Prostate gland (tissue), 2 donors: ENCODE data around the gene LARGE1.

Experiments used
- POLR2AphosphoS5 ChIP-seq: sonication (generic); formaldehyde crosslinking; IDR thresholded peaks from one replicate; pipeline ENCODE4 v1.6.1; 2017; ENCODE audit warnings: antibody characterized with exemption
- TF ChIP-seq, protein P1 (sequence below), 4 experiments: fragments of 200-600 bp in 2 of 4; fragments of 450-650 bp in 2 of 4; sonication (generic) in 2 of 4; IDR thresholded peaks; 1 replicate in 3 of 4; 2 replicates in 1 of 4; pipeline ENCODE4 v1.5.1; 2016 to 2019; ENCODE audit warnings: antibody characterized with exemption in 4 of 4, mild to moderate bottlenecking in 2 of 4, moderate library complexity in 2 of 4

DNA sequence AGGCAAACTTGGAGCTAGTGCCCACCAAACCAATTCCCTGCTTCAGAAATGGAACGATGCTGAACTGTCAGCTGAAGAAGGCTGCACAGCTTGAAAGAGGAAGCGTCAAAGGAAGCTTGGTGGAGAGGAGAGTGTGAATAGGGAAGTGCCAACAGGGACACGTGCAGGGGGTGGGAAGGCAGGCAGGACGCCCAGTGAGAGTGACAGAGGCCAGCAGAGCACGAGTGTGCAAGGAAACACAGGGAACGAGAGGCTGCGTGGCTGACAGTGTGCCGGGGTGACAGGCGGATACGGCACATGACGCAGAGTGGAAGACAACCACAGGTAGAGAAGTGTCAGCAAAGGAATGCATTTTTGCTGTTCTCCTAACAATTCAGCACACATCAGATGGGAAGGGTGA is 196.4 kb downstream of the LARGE1 start:
- no peak for TF ChIP-seq POLR2AphosphoS5
- TF ChIP-seq, protein P1, sequence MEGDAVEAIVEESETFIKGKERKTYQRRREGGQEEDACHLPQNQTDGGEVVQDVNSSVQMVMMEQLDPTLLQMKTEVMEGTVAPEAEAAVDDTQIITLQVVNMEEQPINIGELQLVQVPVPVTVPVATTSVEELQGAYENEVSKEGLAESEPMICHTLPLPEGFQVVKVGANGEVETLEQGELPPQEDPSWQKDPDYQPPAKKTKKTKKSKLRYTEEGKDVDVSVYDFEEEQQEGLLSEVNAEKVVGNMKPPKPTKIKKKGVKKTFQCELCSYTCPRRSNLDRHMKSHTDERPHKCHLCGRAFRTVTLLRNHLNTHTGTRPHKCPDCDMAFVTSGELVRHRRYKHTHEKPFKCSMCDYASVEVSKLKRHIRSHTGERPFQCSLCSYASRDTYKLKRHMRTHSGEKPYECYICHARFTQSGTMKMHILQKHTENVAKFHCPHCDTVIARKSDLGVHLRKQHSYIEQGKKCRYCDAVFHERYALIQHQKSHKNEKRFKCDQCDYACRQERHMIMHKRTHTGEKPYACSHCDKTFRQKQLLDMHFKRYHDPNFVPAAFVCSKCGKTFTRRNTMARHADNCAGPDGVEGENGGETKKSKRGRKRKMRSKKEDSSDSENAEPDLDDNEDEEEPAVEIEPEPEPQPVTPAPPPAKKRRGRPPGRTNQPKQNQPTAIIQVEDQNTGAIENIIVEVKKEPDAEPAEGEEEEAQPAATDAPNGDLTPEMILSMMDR (IDR thresholded peaks at IDR 0.05): no peak
